A204.1 (cell line): ENCODE data around the gene VAMP1.
"Not testable (repeated sequence)": the region's sequence is repeated elsewhere in the genome, so short reads cannot be mapped to it uniquely, and the experiment has no call there.

ENCODE experiments used
- FAIRE-seq: peaks from 2 replicates; lab custom pipeline; 2012; peaks lifted over from hg19 to GRCh38; lab: Jason Lieb, UNC

The VAMP1 gene, protein sequence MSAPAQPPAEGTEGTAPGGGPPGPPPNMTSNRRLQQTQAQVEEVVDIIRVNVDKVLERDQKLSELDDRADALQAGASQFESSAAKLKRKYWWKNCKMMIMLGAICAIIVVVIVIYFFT

GRCh38 chr12:6470375-6471163 is at the start of gene VAMP1:
Gene VAMP1, minus strand, starts transcription at chr12:6470677. Its CDS starts 146 bp downstream, at chr12:6470531.
- peak; percentile 95 for FAIRE-seq

DNA sequence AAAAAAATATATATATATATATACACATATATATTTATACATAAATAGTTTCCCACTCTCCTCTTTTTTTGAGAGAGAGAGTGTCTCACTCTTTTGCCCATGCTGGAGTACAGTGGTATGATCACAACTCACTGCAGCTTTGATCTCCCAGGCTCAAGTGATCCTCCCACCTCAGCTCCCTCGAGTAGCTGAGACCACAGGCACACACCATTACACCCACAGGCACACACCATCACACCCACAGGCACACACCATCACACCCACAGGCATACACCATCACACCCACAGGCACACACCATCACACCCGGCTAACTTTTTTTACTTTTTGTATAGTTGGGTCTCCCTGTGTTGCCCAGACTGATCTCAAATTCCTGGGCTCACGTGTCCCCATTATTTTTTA is 49.7 kb upstream of the VAMP1 start:
- FAIRE-seq: no peak

- FAIRE-seq: no peak
Measured at GRCh38 chr12:6508087-6508486, 37.6 kb upstream of the VAMP1 start.

GRCh38 chr12:6507102-6507998 is 36.9 kb upstream of the VAMP1 start:
- FAIRE-seq: no peak

GRCh38 chr12:6500466-6500865 is 30.0 kb upstream of the VAMP1 start:
- FAIRE-seq: no peak

- FAIRE-seq: not testable (repeated sequence)
Measured at GRCh38 chr12:6497291-6497690, 26.8 kb upstream of the VAMP1 start.

DNA sequence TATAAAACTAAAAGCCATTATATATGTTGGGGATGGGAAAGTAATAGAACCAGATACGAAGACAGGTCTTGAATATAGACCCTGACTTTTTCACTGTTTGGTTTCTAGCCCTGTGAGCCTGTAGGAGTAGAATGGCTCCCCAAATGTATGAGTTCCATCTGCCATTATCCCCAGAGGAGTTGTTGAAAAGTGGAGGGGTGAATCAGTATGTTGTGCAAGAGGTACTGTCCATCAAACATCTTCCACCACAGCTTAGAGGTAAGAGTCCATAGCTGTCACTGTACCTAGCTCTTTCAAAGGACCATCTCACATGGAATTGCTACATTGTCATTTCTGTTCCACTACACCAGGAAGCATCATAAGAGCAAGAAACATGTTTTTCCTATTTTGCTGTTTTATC is 24.5 kb upstream of the VAMP1 start:
- FAIRE-seq: no peak

DNA sequence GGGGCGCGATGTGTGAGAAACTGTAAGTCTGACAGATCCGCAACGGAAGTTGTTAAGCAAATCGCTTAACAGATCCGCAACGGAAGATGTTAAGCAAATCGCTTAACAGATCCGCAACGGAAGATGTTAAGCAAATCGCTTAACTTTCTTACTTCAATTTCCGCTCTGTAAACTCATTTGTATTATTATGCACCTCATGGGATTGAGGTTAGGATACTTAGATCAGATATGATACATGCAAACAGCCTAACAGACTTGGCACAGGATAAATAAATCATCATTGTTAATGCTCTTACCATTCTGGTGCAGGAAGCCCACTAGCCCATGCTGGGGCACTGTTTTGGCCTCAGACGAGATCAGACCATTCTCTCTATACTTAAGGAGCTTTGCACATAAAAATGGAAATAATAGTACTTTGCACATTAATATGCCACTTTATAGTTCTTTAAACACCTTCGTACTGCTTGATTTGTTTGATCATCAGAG is 23.8 kb upstream of the VAMP1 start:
- FAIRE-seq: peak; percentile 43

- FAIRE-seq: peak; percentile 43
Measured at GRCh38 chr12:6493497-6494257, 23.2 kb upstream of the VAMP1 start, which contains the start of gene NCAPD2. Gene NCAPD2, plus strand, starts transcription at chr12:6494102. Its CDS starts 997 bp downstream, at chr12:6495099.

DNA sequence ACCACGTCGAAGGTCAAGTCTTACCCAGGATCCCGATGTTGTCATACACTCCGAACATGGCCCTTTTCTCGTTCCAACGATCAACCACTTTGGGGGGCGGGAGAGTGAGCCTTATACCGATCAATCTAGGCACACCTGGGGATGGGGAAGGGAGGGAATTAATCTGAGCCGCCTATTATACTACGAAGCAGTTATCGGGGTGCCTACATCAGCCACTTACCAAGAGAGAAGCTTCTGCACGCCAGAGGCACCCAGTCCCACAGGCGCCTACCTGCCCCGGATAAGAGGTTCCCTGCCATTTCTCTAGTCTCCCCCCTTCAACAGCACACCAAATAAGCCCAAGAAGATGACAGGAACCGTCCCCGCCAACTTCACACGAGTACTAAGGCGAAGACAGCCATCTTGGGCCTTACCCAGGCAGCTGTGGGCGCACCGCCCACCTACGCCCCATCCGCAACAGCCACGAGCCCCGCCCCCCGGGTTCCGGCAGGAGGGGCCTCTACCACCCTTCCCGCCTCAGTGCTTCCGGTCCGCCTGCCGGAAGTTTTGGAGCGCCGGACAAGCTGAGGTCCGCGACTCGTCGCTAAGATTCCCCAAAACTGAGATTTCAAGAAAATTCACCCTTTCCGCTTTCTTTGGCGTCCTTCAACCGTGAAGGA is 22.5 kb upstream of the VAMP1 start, which contains the start of gene MRPL51:
MRPL51 (minus strand) TSS at position 425 of the 659 bp plus-strand sequence; CDS start at position 299, 126 bp downstream.
- FAIRE-seq: peak; percentile 80

GRCh38 chr12:6490673-6491072 is 20.2 kb upstream of the VAMP1 start:
- FAIRE-seq: not testable (repeated sequence)

DNA sequence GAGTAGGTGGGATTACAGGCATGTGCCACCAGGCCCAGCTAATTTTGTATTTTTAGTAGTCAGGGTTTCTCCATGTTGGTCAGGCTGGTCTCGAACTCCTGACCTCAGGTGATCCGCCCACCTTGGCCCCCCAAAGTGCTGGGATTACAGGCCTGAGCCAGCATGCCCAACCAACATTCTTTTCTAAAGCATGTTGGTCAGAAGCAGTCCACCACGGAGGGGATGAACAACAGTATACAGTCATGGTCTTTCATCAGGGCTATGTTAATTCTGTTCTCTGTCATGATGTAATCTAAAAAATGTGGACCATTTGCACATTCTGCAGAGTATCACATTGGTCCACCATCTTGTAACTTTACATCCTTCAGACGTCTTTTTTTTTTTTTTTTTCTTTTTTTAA is 19.0 kb upstream of the VAMP1 start:
- no peak for FAIRE-seq

GRCh38 chr12:6488240-6488639 is 17.8 kb upstream of the VAMP1 start:
- no peak for FAIRE-seq

GRCh38 chr12:6478416-6478815 is 7.9 kb upstream of the VAMP1 start:
- no peak for FAIRE-seq

- FAIRE-seq: not testable (repeated sequence)
Measured at GRCh38 chr12:6477601-6478377, 7.3 kb upstream of the VAMP1 start.

DNA sequence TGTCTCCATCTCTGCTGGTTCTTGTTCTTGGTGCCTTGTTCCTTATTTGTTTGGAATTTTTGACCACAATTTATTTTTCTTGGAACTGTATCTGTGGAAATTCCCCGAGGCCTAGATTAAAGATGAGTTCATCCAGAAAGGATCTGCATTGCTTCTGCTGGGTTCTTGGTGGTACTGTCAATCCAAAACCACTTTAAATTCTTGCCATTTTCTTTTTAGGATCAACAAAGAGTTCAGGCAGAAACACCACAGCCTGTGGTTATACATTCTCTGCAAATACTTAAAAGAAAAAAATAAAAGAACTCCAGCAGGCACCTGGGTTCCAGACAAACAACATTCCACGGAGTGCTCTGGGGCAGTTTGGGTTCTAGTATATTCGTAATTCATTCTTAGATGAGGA is 6.0 kb upstream of the VAMP1 start:
- FAIRE-seq: no peak

- not testable (repeated sequence) for FAIRE-seq
Measured at GRCh38 chr12:6475233-6475975, 4.9 kb upstream of the VAMP1 start.

DNA sequence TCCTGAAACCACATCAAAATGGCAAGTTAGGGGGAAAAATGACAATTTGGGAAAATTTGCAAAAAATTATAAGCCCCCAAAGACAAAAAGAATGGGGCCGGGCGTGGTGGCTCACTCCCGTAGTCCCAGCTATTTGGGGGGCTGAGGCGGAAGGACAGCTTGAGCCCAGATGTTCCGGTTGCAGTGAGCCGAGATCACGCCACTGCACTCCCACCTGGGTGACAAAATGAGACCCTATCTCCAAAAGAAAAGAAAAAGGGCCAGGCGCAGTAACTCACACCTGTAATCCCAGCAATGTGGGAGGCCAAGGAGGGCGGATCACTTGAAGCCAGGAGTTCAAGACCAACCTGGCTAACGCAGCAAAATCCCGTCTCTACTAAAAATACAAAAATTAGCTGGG is 2.0 kb upstream of the VAMP1 start:
- no peak for FAIRE-seq

GRCh38 chr12:6471989-6472360 is 1.5 kb upstream of the VAMP1 start:
- no peak for FAIRE-seq
